K562 (cell line): ENCODE results near the gene AJM1. TPM values are rescaled to one million over a fixed set of nuclear protein-coding genes. Genes with fewer than 3 reads are reported as not detected.

ENCODE experiments used
- ATAC-seq: fragments of 200-7000 bp; cut with Tn5 transposase; 3 replicates; pipeline ENCODE4 v1.9.1; 2020; ENCODE audit warnings: moderate library complexity
- BruUV-seq: library from RNA; stranded (reverse); fragments of 400-500 nt; replicated peaks from 2 replicates; lab custom pipeline; 2021; lab: Mats Ljungman, UMichigan
- CTCF ChIA-PET: fragments of 300-600 bp; formaldehyde crosslinking; extraction: SDS; loops from one replicate; lab custom pipeline; 2021; ENCODE audit warnings: low intra/inter-chr PET ratio; lab: Yijun Ruan, JAX
- POLR2A ChIA-PET: fragments of 300-600, 350-650 bp; sonication (Branson Sonifier 250); formaldehyde crosslinking; extraction: SDS; loops from one replicate; lab custom pipeline; 2021; ENCODE audit warnings: antibody characterized with exemption, inconsistent platforms; lab: Yijun Ruan, JAX
- DNase-seq, 4 experiments: peaks; one replicate each; pipeline versions ENCODE4 v3.0.0 to v3.0.0-alpha.2; 2011 to 2018; ENCODE audit warnings: low spot score in 3 of 4, mixed read lengths in 3 of 4; ENCODE audit errors: extremely low read depth in 1 of 4
- FAIRE-seq: peaks from 2 replicates; lab custom pipeline; 2011; peaks lifted over from hg19 to GRCh38; lab: Jason Lieb, UNC
- H2AFZ ChIP-seq: 2 replicates; pipeline ENCODE4 v1.6.0; 2011; ENCODE audit warnings: low read depth, low read length, control low read depth, inconsistent platforms
- H3K27ac ChIP-seq: fragments of 200-600 bp; 3 replicates; pipeline ENCODE4 v1.8.0; 2011; ENCODE audit warnings: low read depth, mild to moderate bottlenecking, control low read depth, inconsistent platforms, low read length, moderate library complexity, mixed read lengths; ENCODE audit errors: extremely low read depth
- H3K27me3 ChIP-seq, 2 experiments: fragments of 300-600 bp in 1 of 2; 2 replicates in 1 of 2; 3 replicates in 1 of 2; pipeline versions ENCODE4 v1.6.0 to v1.8.0; 2011; ENCODE audit warnings: inconsistent platforms in 2 of 2, low read length in 2 of 2, mild to moderate bottlenecking in 1 of 2, mixed read lengths in 1 of 2, moderate library complexity in 1 of 2; ENCODE audit not compliant: control insufficient read depth in 2 of 2, insufficient read depth in 2 of 2
- H3K36me3 ChIP-seq: fragments of 300-600 bp; 3 replicates; pipeline ENCODE4 v1.8.0; 2011; ENCODE audit warnings: mild to moderate bottlenecking, low read length, inconsistent platforms; ENCODE audit not compliant: control insufficient read depth, insufficient read depth
- H3K4me1 ChIP-seq, 2 experiments: fragments of 200-600 bp in 1 of 2; replicated peaks in 1 of 2; 2 replicates in 1 of 2; 3 replicates in 1 of 2; pipeline versions ENCODE4 v1.5.1 to v1.8.0; 2011; ENCODE audit warnings: inconsistent platforms in 2 of 2, low read length in 2 of 2, mild to moderate bottlenecking in 1 of 2, mixed read lengths in 1 of 2, moderate library complexity in 1 of 2; ENCODE audit not compliant: control insufficient read depth in 2 of 2, insufficient read depth in 2 of 2
- H3K4me2 ChIP-seq: 2 replicates; pipeline ENCODE4 v1.6.1; 2011; ENCODE audit warnings: low read length, control low read depth, inconsistent platforms, mixed read lengths; ENCODE audit not compliant: insufficient read depth
- H3K4me3 ChIP-seq: fragments of 200-600 bp; sonication (generic), shearing (Covaris generic); 2 replicates; pipeline ENCODE4 v1.5.1; 2016; ENCODE audit warnings: control low read depth, inconsistent platforms
- H3K79me2 ChIP-seq: fragments of 200-600 bp; 3 replicates; pipeline ENCODE4 v1.8.0; 2011; ENCODE audit warnings: low read length, inconsistent platforms; ENCODE audit not compliant: control insufficient read depth, insufficient read depth
- H3K9ac ChIP-seq, 2 experiments: 2 replicates each; pipeline versions ENCODE4 v1.6.0 to v1.6.1; 2011; ENCODE audit warnings: low read depth in 2 of 2, low read length in 2 of 2, control low read depth in 1 of 2, inconsistent platforms in 1 of 2, mild to moderate bottlenecking in 1 of 2, mixed read lengths in 1 of 2; ENCODE audit not compliant: insufficient read depth in 1 of 2
- H3K9me1 ChIP-seq: one replicate; pipeline ENCODE4 v1.6.0; 2011; ENCODE audit warnings: inconsistent platforms, mild to moderate bottlenecking, low read length, moderate library complexity; ENCODE audit not compliant: control insufficient read depth, insufficient read depth
- H3K9me3 ChIP-seq: replicated peaks from 2 replicates; pipeline ENCODE4 v1.5.1; 2011; ENCODE audit warnings: low read depth, low read length, inconsistent platforms; ENCODE audit not compliant: control insufficient read depth, insufficient read depth
- H4K20me1 ChIP-seq: replicated peaks from 2 replicates; pipeline ENCODE4 v1.6.1; 2011; ENCODE audit warnings: low read length, inconsistent platforms, mixed read lengths; ENCODE audit not compliant: control insufficient read depth, insufficient read depth
- ATF4 ChIP-seq: fragments of 450-650 bp; formaldehyde crosslinking; IDR thresholded peaks from 2 replicates; pipeline ENCODE4 v1.4.0; 2022; ENCODE audit warnings: mild to moderate bottlenecking, moderate library complexity
- CBFB ChIP-seq: sonication (generic); formaldehyde crosslinking; IDR thresholded peaks from 2 replicates; pipeline ENCODE4 v1.4.0; 2020; ENCODE audit warnings: mild to moderate bottlenecking, missing genetic modification reagents
- HSF4 ChIP-seq: fragments of 250-450 bp; sonication (Bioruptor Pico); IDR thresholded peaks from 2 replicates; pipeline ENCODE4 v2.1.2; 2022; ENCODE audit warnings: mild to moderate bottlenecking, moderate library complexity, borderline replicate concordance
- LCOR ChIP-seq: sonication (generic); formaldehyde crosslinking; IDR thresholded peaks from 2 replicates; pipeline ENCODE4 v1.8.0; 2022; ENCODE audit warnings: mild to moderate bottlenecking, missing genetic modification reagents
- NFIC ChIP-seq: fragments of 450-650 bp; IDR thresholded peaks from 2 replicates; pipeline ENCODE4 v1.6.1; 2017; ENCODE audit warnings: mild to moderate bottlenecking, inconsistent platforms
- POLR2H ChIP-seq: IDR thresholded peaks from 2 replicates; pipeline ENCODE4 v1.6.1; 2016; ENCODE audit warnings: missing genetic modification characterization, low read depth, mild to moderate bottlenecking, control low read depth, missing compliant biosample characterization, moderate library complexity
- RNF219 ChIP-seq: fragments of 250-450 bp; sonication (Bioruptor Pico); IDR thresholded peaks from 2 replicates; pipeline ENCODE4 v1.5.0; 2022; ENCODE audit warnings: mild to moderate bottlenecking
- THAP12 ChIP-seq: fragments of 250-450 bp; sonication (Bioruptor Pico); IDR thresholded peaks from 2 replicates; pipeline ENCODE4 v1.9.0; 2021; ENCODE audit warnings: mild to moderate bottlenecking, inconsistent platforms
- TOE1 ChIP-seq, 2 experiments: fragments of 450-650 bp in 1 of 2; sonication (generic) in 1 of 2; formaldehyde crosslinking in 1 of 2; IDR thresholded peaks; 2 replicates each; pipeline versions ENCODE4 v1.7.1 to v1.8.0; 2016 to 2022; ENCODE audit warnings: borderline replicate concordance in 2 of 2, mild to moderate bottlenecking in 2 of 2, antibody characterized with exemption in 1 of 2, inconsistent platforms in 1 of 2, low read depth in 1 of 2, missing genetic modification reagents in 1 of 2, moderate library complexity in 1 of 2
- VEZF1 ChIP-seq: fragments of 200-800 bp; sonication (Bioruptor generic); IDR thresholded peaks from 2 replicates; pipeline ENCODE4 v1.6.1; 2017; ENCODE audit warnings: missing genetic modification characterization, missing compliant biosample characterization
- WGBS: fragments of 100-300 bp; shearing (Covaris generic); methylation state at CpG from one replicate; pipeline ENCODE4 v1.1.6; 2016; ENCODE audit warnings: low coverage, mixed read lengths; ENCODE audit not compliant: insufficient coverage; ENCODE audit errors: missing lambda C conversion rate; 5-methylcytosine and 5-hydroxymethylcytosine counted together
- in situ Hi-C: fragments of 300-500 bp; cut with MboI; formaldehyde crosslinking; loops from 4 replicates; pipeline ENCODE4 v1.15.0; 2018; ENCODE audit warnings: inconsistent platforms, mixed read lengths
- intact Hi-C: fragments of 100-400 bp; cut with micrococcal nuclease; formaldehyde crosslinking; loops from 2 replicates; pipeline ENCODE4 v1.14.2; 2022
- polyA plus RNA-seq, 8 experiments: library from polyadenylated mRNA; depleted of rRNA in 4 of 8; stranded (reverse) in 5 of 8; unstranded in 3 of 8; fragments of >200 nt; fragmentation: Nextera tagmentation in 2 of 8; fragmentation: Illumina TruSeq in 1 of 8; extraction: Ambion mirVana in 2 of 8; extraction: Trizol in 1 of 8; gene quantifications; 2 replicates each; pipeline versions ENCODE4 v1.2.1 to v1.2.3, GENCODE V29; 2011 to 2014; ENCODE audit warnings: inconsistent platforms in 1 of 8, missing spikeins in 1 of 8
- total RNA-seq, 7 experiments: library from RNA; depleted of rRNA in 6 of 7; stranded (reverse); fragments of >200 nt in 6 of 7; fragmentation: Illumina TruSeq in 2 of 7; extraction: Trizol in 2 of 7; gene quantifications; 2 replicates each; pipeline versions ENCODE4 v1.2.1 to v1.2.3, GENCODE V29; 2011 to 2021; ENCODE audit warnings: low replicate concordance in 1 of 7

Gene AJM1
- total and polyA plus RNA-seq, 9 of the 15 experiments (the other 6 are each of a cell fraction or from before 2014, with no cell fraction given) = 0.01 to 3.7 (median 0.65) TPM; not detected in 1

GRCh38 chr9:136847088-136847825, 5.0 kb downstream of the AJM1 start:
- Histone ChIP-seq H3K4me2 (peak overlapping the region; percentile 97), H3K9ac (peak overlapping the region; percentile 92 to 97), H3K4me1 (peaks cover 13 to 85% of the 10 kb centered on the region in 2 experiments; a peak in 4 of 5 replicates), H2AFZ (peak overlapping the region; percentile 91; the same call in 1 of the 2 replicates), H3K9me1 (no peaks in the 10 kb centered on the region), H3K27me3 (no peaks in the 10 kb centered on the region), H3K79me2 (peaks cover 27% of the 10 kb centered on the region), H3K9me3 (no peaks in the 10 kb centered on the region), H3K4me3 (peak overlapping the region; percentile 95), H4K20me1 (0 out of 2 replicates have a peak, but pooled peaks cover 5% of the 10 kb centered on the region), H3K27ac (peak overlapping the region; percentile 89), H3K36me3 (peaks cover 21% of the 10 kb centered on the region; the same call in 1 of the 3 replicates)
- intact Hi-C loops (loop anchor here (5.0 kb wide), 1 partner anchor 95 kb away; the partner anchor contains the start of gene FBXW5), in situ Hi-C loops (no loop called here)
- 62% methylated on average over 35 of the region's 75 CpGs for WGBS
- FAIRE-seq = no peak
- DNase-seq = peak; percentile 71 to 86 (median 80)
- ChIA-PET POLR2A (interaction anchor here (0.6 to 1.8 kb wide), 11 partner anchors 9 to 223 kb away, joined by 3 to 8 read pairs (median 4); partner anchors contain the start of genes EDF1 and SAPCD2), CTCF (interaction anchor here (0.7 kb wide), 1 partner anchor 95 kb away, joined by 3 read pairs; no protein-coding TSS in a partner anchor)
- no TSS peak for BruUV-seq
- ATAC-seq = peak; percentile 49
- 0 out of 2 replicates have a peak, but pooled peaks have one; percentile 50 for TF ChIP-seq LCOR (CRISPR knock-in tag)
- peak; percentile 85 for TF ChIP-seq NFIC
- TF ChIP-seq RNF219 (CRISPR knock-in tag) = no peak
- TF ChIP-seq THAP12 (CRISPR knock-in tag) = peak; percentile 45; the same call in 1 of the 2 replicates
- TF ChIP-seq CBFB (CRISPR knock-in tag) = 0 out of 2 replicates have a peak, but pooled peaks have one; percentile 59
- 0 out of 2 replicates have a peak, but pooled peaks have one; percentile 9 for TF ChIP-seq ATF4 (CRISPR knock-in tag)
- TF ChIP-seq HSF4 (CRISPR knock-in tag) = no peak
- 0 out of 2 replicates have a peak, but pooled peaks have one; percentile 45 for TF ChIP-seq TOE1 (IDR thresholded peaks at IDR 0.05; ENCODE audit: borderline replicate concordance)
- TF ChIP-seq TOE1 (CRISPR knock-in tag; IDR thresholded peaks at IDR 0.05; ENCODE audit: borderline replicate concordance, low read depth) = no peak
- peak; percentile 61 for TF ChIP-seq VEZF1 (CRISPR knock-in tag)
- TF ChIP-seq POLR2H (tag) = no peak
